ENCODE results near the gene GP2. TPM values are rescaled to one million over a fixed set of nuclear protein-coding genes. Genes with fewer than 3 reads are reported as not detected.

Gene GP2
- total and polyA plus RNA-seq, 2 donors (not counting 1 experiment from before 2014, with no cell fraction given): not detected

GRCh38 chr16:20336955-20337354 is 9.6 kb upstream of the GP2 start:
- Histone ChIP-seq H3K9me3 (ENCODE audit: control extremely low read depth in 1 of 3, control insufficient read depth in 2 of 3, insufficient read depth in 1 of 3, low read length in 2 of 3) (no peaks in the 10 kb centered on the region), H2AFZ (ENCODE audit: insufficient read depth, low read depth, low read length, poor library complexity, severe bottlenecking) (no peak overlapping the region), H3K4me2 (replicated peaks; ENCODE audit: low read depth, low read length, poor library complexity, severe bottlenecking) (no peak overlapping the region), H3K36me3 (replicated peaks in 1 of 2; ENCODE audit: control extremely low read depth in 1 of 2, control insufficient read depth in 1 of 2, extremely low read depth in 1 of 2, insufficient read depth in 2 of 2, low read length in 1 of 2) (no peaks in the 10 kb centered on the region), H3K79me2 (ENCODE audit: control insufficient read depth, insufficient read depth, low read length) (no peaks in the 10 kb centered on the region), H4K20me1 (ENCODE audit: control insufficient read depth, insufficient read depth, low read length, poor library complexity, severe bottlenecking) (no peaks in the 10 kb centered on the region), H3K4me1 (ENCODE audit: control insufficient read depth in 2 of 2, insufficient read depth in 2 of 2, low read length in 2 of 2) (no peaks in the 10 kb centered on the region), H3K27ac (ENCODE audit: low read length in 2 of 2) (no peak overlapping the region), H3K27me3 (replicated peaks in 1 of 4; ENCODE audit: control extremely low read depth in 1 of 4, control insufficient read depth in 3 of 4, insufficient read depth in 4 of 4, low read length in 3 of 4) (no peaks in the 10 kb centered on the region), H3K9ac (ENCODE audit: low read length) (no peak overlapping the region), H3K4me3 (ENCODE audit: control extremely low read depth in 1 of 5, extremely low read depth in 1 of 5, insufficient read depth in 1 of 5, low read depth in 2 of 5, low read length in 4 of 5) (no peak overlapping the region)
- no peak overlapping the region for H3K27ac Mint-ChIP-seq
- intact Hi-C loops (cut with micrococcal nuclease): no loop called here
- no peaks in the 10 kb centered on the region for H3K4me1 Mint-ChIP-seq
- no peak for DNase-seq
- no peak for TF ChIP-seq CTCF (IDR thresholded peaks at IDR 0.05)
- no peak for TF ChIP-seq EZH2 (IDR thresholded peaks at IDR 0.05; ENCODE audit: borderline replicate concordance, insufficient read depth, low read depth, low read length, poor library complexity, severe bottlenecking)
- no CpG with 5 or more reads among the region's 2 CpGs for WGBS (ENCODE audit: insufficient coverage)
- ChIA-PET CTCF (no interaction called here), POLR2A (no interaction called here)
- no peaks in the 10 kb centered on the region for H3K9me3 Mint-ChIP-seq (ENCODE audit: insufficient read depth)
- no peak for ATAC-seq (ENCODE audit: low read depth)
- no peak overlapping the region for H3K4me3 Mint-ChIP-seq
- peaks cover 4% of the 10 kb centered on the region for H3K27me3 Mint-ChIP-seq

GRCh38 chr16:20334396-20334795 is 7.1 kb upstream of the GP2 start:
- WGBS (ENCODE audit: insufficient coverage): 67% methylated on average over 1 of the region's 1 CpG
- ATAC-seq (ENCODE audit: low read depth) (no peak), DNase-seq (no peak)
- H3K9me3 ChIP-seq (ENCODE audit: control extremely low read depth in 1 of 3, control insufficient read depth in 2 of 3, insufficient read depth in 1 of 3, low read length in 2 of 3): no peaks in the 10 kb centered on the region
- intact Hi-C loops (cut with micrococcal nuclease): no loop called here
- H3K4me2 ChIP-seq (replicated peaks; ENCODE audit: low read depth, low read length, poor library complexity, severe bottlenecking): no peak overlapping the region
- ChIA-PET POLR2A (no interaction called here), CTCF (no interaction called here)
- H3K9ac ChIP-seq (ENCODE audit: low read length): no peak overlapping the region
- no peaks in the 10 kb centered on the region for H3K4me1 ChIP-seq (ENCODE audit: control insufficient read depth in 2 of 2, insufficient read depth in 2 of 2, low read length in 2 of 2)
- no peak overlapping the region for H2AFZ ChIP-seq (ENCODE audit: insufficient read depth, low read depth, low read length, poor library complexity, severe bottlenecking)
- no peak overlapping the region for H3K27ac ChIP-seq (ENCODE audit: low read length in 2 of 2)
- Mint-ChIP-seq H3K27me3 (peaks cover 4% of the 10 kb centered on the region), H3K4me3 (no peak overlapping the region), H3K4me1 (no peaks in the 10 kb centered on the region), H3K9me3 (ENCODE audit: insufficient read depth) (no peaks in the 10 kb centered on the region), H3K27ac (no peak overlapping the region)
- H3K4me3 ChIP-seq (ENCODE audit: control extremely low read depth in 1 of 5, extremely low read depth in 1 of 5, insufficient read depth in 1 of 5, low read depth in 2 of 5, low read length in 4 of 5): no peak overlapping the region
- H3K36me3 ChIP-seq (replicated peaks in 1 of 2; ENCODE audit: control extremely low read depth in 1 of 2, control insufficient read depth in 1 of 2, extremely low read depth in 1 of 2, insufficient read depth in 2 of 2, low read length in 1 of 2): no peaks in the 10 kb centered on the region
- H3K79me2 ChIP-seq (ENCODE audit: control insufficient read depth, insufficient read depth, low read length): no peaks in the 10 kb centered on the region
- TF ChIP-seq EZH2 (IDR thresholded peaks at IDR 0.05; ENCODE audit: borderline replicate concordance, insufficient read depth, low read depth, low read length, poor library complexity, severe bottlenecking): no peak
- TF ChIP-seq CTCF (IDR thresholded peaks at IDR 0.05): no peak
- H3K27me3 ChIP-seq (replicated peaks in 1 of 4; ENCODE audit: control extremely low read depth in 1 of 4, control insufficient read depth in 3 of 4, insufficient read depth in 4 of 4, low read length in 3 of 4): no peaks in the 10 kb centered on the region
- no peaks in the 10 kb centered on the region for H4K20me1 ChIP-seq (ENCODE audit: control insufficient read depth, insufficient read depth, low read length, poor library complexity, severe bottlenecking)
